Measurements from ENCODE around the gene TP73.

- TF ChIP-seq BHLHE40 (IDR thresholded peaks at IDR 0.05; ENCODE audit: borderline replicate concordance) (no peak), NFRKB (IDR thresholded peaks at IDR 0.05) (no peak), TARDBP (IDR thresholded peaks at IDR 0.05) (no peak), SUZ12 (IDR thresholded peaks at IDR 0.05) (no peak), SP1 (IDR thresholded peaks at IDR 0.05) (no peak), FOXM1 (IDR thresholded peaks at IDR 0.05; ENCODE audit: borderline replicate concordance) (no peak)
Measured at GRCh38 chr1:3745071-3745470, 92.8 kb downstream of the TP73 start.

All from HEK293T (cell line).